H1 (cell line): Measurements from ENCODE around the gene CCDC51. TPM values are rescaled to one million over a fixed set of nuclear protein-coding genes. Genes with fewer than 3 reads are reported as not detected.

ENCODE experiments used
- CTCF ChIA-PET: fragments of 300-600 bp; sonication (Branson Sonifier 250); formaldehyde crosslinking; loops from one replicate; lab custom pipeline; 2021; ENCODE audit not compliant: partially characterized antibody; lab: Charles Lee
- POLR2A ChIA-PET: fragments of 300-600 bp; sonication (Branson Sonifier 250); formaldehyde crosslinking; loops from one replicate; lab custom pipeline; 2021; ENCODE audit warnings: inconsistent platforms; ENCODE audit not compliant: partially characterized antibody; lab: Charles Lee
- DNase-seq, 2 experiments: peaks; one replicate each; pipeline versions ENCODE4 v3.0.0 to v3.0.0-alpha.2; 2010 to 2022; ENCODE audit warnings: low spot score in 2 of 2, low read depth in 1 of 2, mixed read lengths in 1 of 2
- FAIRE-seq: peaks from 2 replicates; lab custom pipeline; 2011; peaks lifted over from hg19 to GRCh38; lab: Jason Lieb, UNC
- H2AFZ ChIP-seq: 2 replicates; pipeline ENCODE4 v1.8.1; 2012; ENCODE audit warnings: low read length, inconsistent platforms
- H2AK5ac ChIP-seq: 2 replicates; pipeline ENCODE4 v1.6.1; 2013; ENCODE audit warnings: low read depth, low read length
- H2BK120ac ChIP-seq: replicated peaks from 2 replicates; pipeline ENCODE3; 2013; ENCODE audit warnings: low read depth, low read length, inconsistent platforms
- H2BK12ac ChIP-seq: 2 replicates; pipeline ENCODE4 v1.6.1; 2013; ENCODE audit warnings: low read depth, low read length
- H2BK15ac ChIP-seq: 2 replicates; pipeline ENCODE4 v1.6.1; 2013; ENCODE audit warnings: low read length
- H2BK20ac ChIP-seq: 2 replicates; pipeline ENCODE4 v1.6.1; 2013; ENCODE audit warnings: low read length
- H2BK5ac ChIP-seq: 2 replicates; pipeline ENCODE4 v1.6.1; 2013; ENCODE audit warnings: low read depth, low read length
- H3K14ac ChIP-seq: 2 replicates; pipeline ENCODE4 v1.6.1; 2013; ENCODE audit warnings: inconsistent platforms; ENCODE audit not compliant: insufficient read length
- H3K18ac ChIP-seq: 2 replicates; pipeline ENCODE4 v1.6.1; 2013; ENCODE audit warnings: low read length; ENCODE audit errors: extremely low read depth
- H3K23ac ChIP-seq: 2 replicates; pipeline ENCODE4 v1.6.1; 2013; ENCODE audit warnings: inconsistent platforms; ENCODE audit not compliant: insufficient read length
- H3K23me2 ChIP-seq: 2 replicates; pipeline ENCODE4 v1.6.1; 2013; ENCODE audit warnings: low read depth, low read length
- H3K27ac ChIP-seq: 2 replicates; pipeline ENCODE4 v1.6.1; 2011; ENCODE audit warnings: low read depth, low read length, inconsistent platforms
- H3K27me3 ChIP-seq, 4 experiments: replicated peaks in 1 of 4; 1 replicate in 1 of 4; 2 replicates in 3 of 4; pipeline versions ENCODE4 v1.6.1 to v1.8.1; 2011 to 2013; ENCODE audit warnings: low read length in 3 of 4, mild to moderate bottlenecking in 3 of 4, inconsistent platforms in 2 of 4, mixed read lengths in 2 of 4, moderate library complexity in 1 of 4; ENCODE audit not compliant: control insufficient read depth in 3 of 4, insufficient read depth in 3 of 4; ENCODE audit errors: extremely low read depth in 1 of 4
- H3K36me3 ChIP-seq, 4 experiments: 2 replicates each; pipeline versions ENCODE4 v1.6.1 to v1.8.1; 2011 to 2013; ENCODE audit warnings: mild to moderate bottlenecking in 4 of 4, low read length in 3 of 4, moderate library complexity in 2 of 4, control low read depth in 1 of 4, inconsistent platforms in 1 of 4; ENCODE audit not compliant: insufficient read depth in 4 of 4, control insufficient read depth in 2 of 4
- H3K4ac ChIP-seq: replicated peaks from 2 replicates; pipeline ENCODE3; 2013; ENCODE audit warnings: low read length, low read depth, mixed read lengths, inconsistent platforms; ENCODE audit not compliant: insufficient read length
- H3K4me1 ChIP-seq, 4 experiments: replicated peaks in 1 of 4; 1 replicate in 1 of 4; 2 replicates in 3 of 4; pipeline versions ENCODE4 v1.6.1 to v1.8.1; 2011 to 2013; ENCODE audit warnings: low read length in 3 of 4, inconsistent platforms in 2 of 4, mixed read lengths in 1 of 4; ENCODE audit not compliant: insufficient read depth in 4 of 4, control insufficient read depth in 3 of 4
- H3K4me2 ChIP-seq, 2 experiments: 2 replicates each; pipeline versions ENCODE4 v1.6.1 to v1.8.1; 2011 to 2013; ENCODE audit warnings: low read depth in 2 of 2, low read length in 2 of 2, control low read depth in 1 of 2, inconsistent platforms in 1 of 2, mild to moderate bottlenecking in 1 of 2; ENCODE audit not compliant: insufficient read depth in 1 of 2
- H3K4me3 ChIP-seq, 4 experiments: fragments of 200-600, 300-600 bp in 1 of 4; sonication (generic), shearing (Covaris generic), sonication (Bioruptor Twin) in 1 of 4; 2 replicates each; pipeline versions ENCODE4 v1.5.1 to v1.8.1; 2011 to 2016; ENCODE audit warnings: low read length in 4 of 4, low read depth in 3 of 4, control low read depth in 2 of 4, inconsistent platforms in 2 of 4, mild to moderate bottlenecking in 2 of 4, mixed read lengths in 1 of 4, moderate library complexity in 1 of 4; ENCODE audit not compliant: insufficient read depth in 2 of 4; ENCODE audit errors: extremely low read depth in 1 of 4
- H3K56ac ChIP-seq: replicated peaks from 2 replicates; pipeline ENCODE3; 2013; ENCODE audit warnings: low read depth, mild to moderate bottlenecking, mixed read lengths, low read length, inconsistent platforms; ENCODE audit not compliant: insufficient read length
- H3K79me1 ChIP-seq: 2 replicates; pipeline ENCODE4 v1.6.1; 2013; ENCODE audit warnings: low read depth, low read length, control low read depth
- H3K79me2 ChIP-seq, 2 experiments: 2 replicates each; pipeline versions ENCODE4 v1.6.1 to v1.8.1; 2012 to 2013; ENCODE audit warnings: low read length in 2 of 2, mild to moderate bottlenecking in 2 of 2, inconsistent platforms in 1 of 2; ENCODE audit not compliant: insufficient read depth in 2 of 2, control insufficient read depth in 1 of 2
- H3K9ac ChIP-seq, 4 experiments: replicated peaks in 1 of 4; 1 replicate in 1 of 4; 2 replicates in 3 of 4; pipeline versions ENCODE4 v1.6.1 to v1.8.1; 2011 to 2013; ENCODE audit warnings: low read depth in 3 of 4, low read length in 3 of 4, control low read depth in 2 of 4, mild to moderate bottlenecking in 2 of 4, moderate library complexity in 2 of 4, inconsistent platforms in 1 of 4; ENCODE audit errors: extremely low read depth in 1 of 4
- H3K9me3 ChIP-seq, 2 experiments: 2 replicates each; pipeline versions ENCODE4 v1.6.1 to v1.8.1; 2012 to 2013; ENCODE audit warnings: mild to moderate bottlenecking in 2 of 2, moderate library complexity in 2 of 2, control low read depth in 1 of 2, inconsistent platforms in 1 of 2, low read depth in 1 of 2, low read length in 1 of 2, mixed read lengths in 1 of 2; ENCODE audit not compliant: insufficient read depth in 2 of 2
- H4K20me1 ChIP-seq, 2 experiments: replicated peaks in 1 of 2; 2 replicates each; pipeline versions ENCODE3 to v1.8.1; 2011 to 2013; ENCODE audit warnings: inconsistent platforms in 2 of 2, low read length in 2 of 2, mild to moderate bottlenecking in 1 of 2; ENCODE audit not compliant: insufficient read depth in 2 of 2, control insufficient read depth in 1 of 2
- H4K5ac ChIP-seq: 2 replicates; pipeline ENCODE4 v1.6.1; 2013; ENCODE audit warnings: low read length, low read depth, mixed read lengths, inconsistent platforms; ENCODE audit not compliant: insufficient read length
- H4K8ac ChIP-seq: 2 replicates; pipeline ENCODE4 v1.8.0; 2013; ENCODE audit warnings: mild to moderate bottlenecking, moderate library complexity, low read length, inconsistent platforms; ENCODE audit not compliant: insufficient read depth; ENCODE audit errors: extremely low read depth
- H4K91ac ChIP-seq: replicated peaks from 2 replicates; pipeline ENCODE3; 2013; ENCODE audit warnings: low read length, mixed read lengths, inconsistent platforms; ENCODE audit not compliant: insufficient read length
- BACH1 ChIP-seq: IDR thresholded peaks from 2 replicates; pipeline ENCODE4 v1.6.1; 2012; ENCODE audit warnings: low read length, improper control_type of control experiment
- CHD1 ChIP-seq: IDR thresholded peaks from 2 replicates; pipeline ENCODE4 v1.6.1; 2012; ENCODE audit warnings: low read depth, low read length, improper control_type of control experiment
- CREB1 ChIP-seq: IDR thresholded peaks from 2 replicates; pipeline ENCODE4 v1.6.1; 2012; ENCODE audit warnings: inconsistent platforms
- POLR2AphosphoS5 ChIP-seq: IDR thresholded peaks from 2 replicates; pipeline ENCODE4 v1.6.1; 2011; ENCODE audit warnings: low read depth, low read length
- WGBS, 2 experiments: shearing (Covaris generic) in 1 of 2; methylation state at CpG; one replicate each; pipeline versions ENCODE4 v1.1.6 to v1.1.7; 2013 to 2015; ENCODE audit warnings: low lambda C conversion rate in 2 of 2, mixed read lengths in 2 of 2, inconsistent platforms in 1 of 2, low coverage in 1 of 2, missing lambda C conversion rate in 1 of 2; ENCODE audit not compliant: insufficient replicate concordance in 2 of 2, insufficient coverage in 1 of 2, insufficient read length in 1 of 2; ENCODE audit errors: extremely low coverage in 1 of 2, missing lambda C conversion rate in 1 of 2; 5-methylcytosine and 5-hydroxymethylcytosine counted together
- polyA plus RNA-seq, 7 experiments: library from polyadenylated mRNA; depleted of rRNA in 3 of 7; stranded (reverse) in 5 of 7; unstranded in 2 of 7; fragments of >200 nt in 5 of 7; fragments of 200-250 nt in 2 of 7; gene quantifications; 1 replicate in 5 of 7; 2 replicates in 1 of 7; 4 replicates in 1 of 7; pipeline versions ENCODE4 v1.2.1 to v1.2.3, GENCODE V29; 2011 to 2013; ENCODE audit warnings: missing spikeins in 2 of 7, mixed read lengths in 2 of 7
- total RNA-seq: library from RNA; stranded (reverse); fragmentation: NEBNext Ultra II Directional; extraction: Animal tissue kit (Norgen Biotek cat#: 25700); gene quantifications from 2 replicates; pipeline ENCODE4 v1.2.1, GENCODE V29; 2021

Gene CCDC51
- total and polyA plus RNA-seq, 2 of the 8 experiments (the other 6 are each of a cell fraction or from before 2014, with no cell fraction given) = 21.3 to 21.4 TPM

GRCh38 chr3:48399387-48400172 is 40.3 kb downstream of the CCDC51 start:
- H4K20me1 ChIP-seq = peaks cover 2 to 6% of the 10 kb centered on the region in 2 experiments
- H2BK120ac ChIP-seq = no peak overlapping the region
- WGBS, 2 experiments = 84% methylated on average over 4 of the region's 4 CpGs; no CpG with 5 or more reads in 1 of the 2 experiments
- H3K4me3 ChIP-seq = no peak overlapping the region
- DNase-seq (peak in 1 of 2 experiments; percentile 50), FAIRE-seq (no peak)
- ChIA-PET POLR2A (interaction anchor here (0.9 to 20.2 kb wide), 21 partner anchors 8 to 212 kb away, joined by 3 to 650 read pairs (median 4); partner anchors contain the start of genes CCDC51, PLXNB1 and TMA7), CTCF (interaction anchor here (0.6 to 9.2 kb wide), 35 partner anchors 8 to 592 kb away, joined by 3 to 220 read pairs (median 7); partner anchors contain the start of genes ATRIP, CCDC51, FBXW12 and PLXNB1)
- H3K79me1 ChIP-seq = no peaks in the 10 kb centered on the region; the same call in 1 of the 2 replicates
- no peak overlapping the region for H3K23ac ChIP-seq
- no peak overlapping the region for H2BK15ac ChIP-seq
- H4K91ac ChIP-seq = no peak overlapping the region
- no peak overlapping the region for H2AK5ac ChIP-seq
- H2BK12ac ChIP-seq = no peak overlapping the region
- no peak overlapping the region for H3K9ac ChIP-seq
- H3K4me1 ChIP-seq = peaks cover 0 to 7% (median 4%) of the 10 kb centered on the region in 4 experiments; a peak in 3 of 7 replicates
- no peak overlapping the region for H2AFZ ChIP-seq
- H3K27ac ChIP-seq = no peak overlapping the region
- no peak overlapping the region; the same call in 1 of the 2 replicates for H4K8ac ChIP-seq
- H3K27me3 ChIP-seq = no peaks in the 10 kb centered on the region
- H3K23me2 ChIP-seq = peaks cover 2% of the 10 kb centered on the region; the same call in 1 of the 2 replicates
- no peak overlapping the region for H3K4ac ChIP-seq
- TF ChIP-seq POLR2AphosphoS5 = peak; percentile 50; the same call in 1 of the 2 replicates
- TF ChIP-seq CREB1 = no peak
- no peak for TF ChIP-seq CHD1
- TF ChIP-seq BACH1 = peak; percentile 49; the same call in 1 of the 2 replicates
- H3K36me3 ChIP-seq = peaks cover 4 to 15% (median 12%) of the 10 kb centered on the region in 4 experiments; a peak in 7 of 8 replicates
- H2BK20ac ChIP-seq = no peak overlapping the region
- no peak overlapping the region for H3K14ac ChIP-seq
- H3K79me2 ChIP-seq = no peaks in the 10 kb centered on the region
- H3K9me3 ChIP-seq = no peaks in the 10 kb centered on the region
- H3K56ac ChIP-seq = no peak overlapping the region
- no peak overlapping the region for H3K18ac ChIP-seq
- no peak overlapping the region for H2BK5ac ChIP-seq
- H3K4me2 ChIP-seq = no peak overlapping the region
- H4K5ac ChIP-seq = no peak overlapping the region
